Adrenal gland (tissue), 12 donors: Measurements from ENCODE around the gene TOR1AIP1. TPM values are rescaled to one million over a fixed set of nuclear protein-coding genes. Genes with fewer than 3 reads are reported as not detected.

Source experiments
- DNase-seq, 7 donors: peaks; one replicate each; pipeline ENCODE4 v3.0.0-alpha.2; 2019 to 2020
- H3K27ac ChIP-seq, 5 donors: fragments of 200-600 bp; sonication (generic) in 4 of 5; 1 replicate in 3 of 5; 2 replicates in 2 of 5; pipeline versions ENCODE4 v1.5.1 to v1.8.0; 2016 to 2020; ENCODE audit warnings: mild to moderate bottlenecking in 1 of 5
- H3K27me3 ChIP-seq: fragments of 200-600 bp; 2 replicates; pipeline ENCODE4 v1.8.0; 2021
- H3K36me3 ChIP-seq, 2 donors: fragments of 200-600 bp; replicated peaks in 1 of 2; 1 replicate in 1 of 2; 2 replicates in 1 of 2; pipeline versions ENCODE4 v1.5.1 to v1.8.0; 2018 to 2022
- H3K4me1 ChIP-seq, 2 donors: fragments of 200-600 bp; replicated peaks in 1 of 2; 1 replicate in 1 of 2; 2 replicates in 1 of 2; pipeline versions ENCODE4 v1.5.1 to v1.8.0; 2018 to 2021
- H3K4me3 ChIP-seq, 4 donors: fragments of 200-600 bp; sonication (generic) in 3 of 4; one replicate each; pipeline ENCODE4 v1.5.1; 2016 to 2018
- H3K9me3 ChIP-seq, 3 donors: fragments of 200-600 bp; sonication (generic) in 1 of 3; replicated peaks in 1 of 3; 1 replicate in 2 of 3; 2 replicates in 1 of 3; pipeline versions ENCODE4 v1.5.1 to v1.8.0; 2016 to 2021
- POLR2A ChIP-seq, 2 donors: fragments of 450-650 bp; IDR thresholded peaks; one replicate each; pipeline ENCODE4 v1.6.1; 2017; ENCODE audit warnings: antibody characterized with exemption in 2 of 2, mild to moderate bottlenecking in 2 of 2, moderate library complexity in 1 of 2
- WGBS, 4 donors: extraction: QIAGEN DNeasy Blood & Tissue Kit in 2 of 4; methylation state at CpG; one replicate each; pipeline versions ENCODE4 v1.1.5 to v1.1.7; 2013 to 2017; 5-methylcytosine and 5-hydroxymethylcytosine counted together
- intact Hi-C, 2 donors: fragments of 100-400 bp; cut with DNase I; formaldehyde crosslinking; loops; one replicate each; pipeline versions ENCODE4 v1.14.1 to v1.15.0; 2022 to 2023
- polyA plus RNA-seq, 3 donors: library from polyadenylated mRNA; stranded (reverse); fragments of 200-250 nt in 2 of 3; fragments of 350-450 nt in 1 of 3; fragmentation: Illumina TruSeq in 1 of 3; extraction: RNeasy Lipid Tissue Mini Kit (QIAGEN cat#74804) in 1 of 3; gene quantifications; one replicate each; pipeline ENCODE4 v1.2.3, GENCODE V29; 2013 to 2014
- total RNA-seq, 9 donors: library from RNA; depleted of rRNA in 4 of 9; stranded (reverse); fragments of >200 nt in 4 of 9; fragments of 120-200 nt in 1 of 9; fragmentation: NEBNext Ultra II Directional in 1 of 9; extraction: Animal tissue kit (Norgen Biotek cat#: 25700) in 1 of 9; gene quantifications; one replicate each; pipeline versions ENCODE4 v1.1.0 to v1.2.4, GENCODE V29; 2013 to 2023
- TF ChIP-seq, protein P1 (sequence below), 6 experiments: fragments of 450-650 bp in 4 of 6; fragments of 200-600 bp in 2 of 6; sonication (generic) in 1 of 6; IDR thresholded peaks; 1 replicate in 5 of 6; 2 replicates in 1 of 6; pipeline versions ENCODE4 v1.5.1 to v1.8.0; 2016 to 2021; ENCODE audit warnings: antibody characterized with exemption in 6 of 6, mild to moderate bottlenecking in 2 of 6, moderate library complexity in 1 of 6
- donor health status: healthy with polysubstance abuse.
- donor health status: Bipolar disorder and iron deficiency.
- donor health status: DM: yes; HTN: yes; CAD: no.
- donor health status: DM: no; HTN: no; CAD: no.
- donor health status: DM: no; HTN: no; CAD: no.
- donor health status: DM: yes; HTN: yes; CAD: no.

TOR1AIP1 gene
- total and polyA plus RNA-seq, 12 donors, result 22.5 to 99.6 (median 58.1) TPM

DNA sequence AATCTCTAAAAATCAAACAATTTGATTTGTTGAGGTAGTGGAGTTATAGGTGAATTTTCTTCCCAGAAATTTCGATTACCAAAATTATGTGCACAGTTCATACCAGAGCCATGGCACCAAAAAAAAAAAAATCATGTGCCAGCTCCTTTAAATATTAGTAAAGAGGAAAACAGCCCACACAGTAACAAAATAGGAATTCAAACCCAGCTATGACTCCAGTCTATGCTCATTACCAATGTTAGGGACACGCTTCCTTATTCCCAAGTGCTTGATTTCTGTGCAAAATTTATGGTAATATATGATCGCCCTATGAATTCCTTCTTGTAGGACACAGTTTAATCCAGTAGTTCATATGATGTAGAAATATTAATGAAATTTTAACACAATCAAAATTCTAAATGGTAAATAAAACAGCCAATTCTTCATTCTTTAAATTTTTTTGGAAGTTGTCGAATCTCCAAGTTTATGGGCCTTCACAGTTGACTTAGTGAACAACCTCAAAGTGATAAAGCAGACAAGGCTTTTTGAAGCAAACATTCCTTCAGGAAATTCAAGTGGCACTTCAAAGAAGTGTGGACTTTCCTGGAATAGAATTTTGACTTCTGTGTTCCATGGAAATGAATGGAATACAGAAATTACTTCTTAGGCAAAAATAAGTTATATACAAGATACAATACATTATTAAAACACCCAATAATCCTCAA is 6.3 kb upstream of the TOR1AIP1 start:
- Histone ChIP-seq H3K4me1 (peaks cover 29 to 64% of the 10 kb centered on the region in 2 donors), H3K9me3 (no peaks in the 10 kb centered on the region), H3K4me3 (peak overlapping the region in 1 of 4 donors; percentile 79), H3K27ac (peak overlapping the region in 4 of 5 donors; percentile 30 to 87 (median 62)), H3K27me3 (no peaks in the 10 kb centered on the region), H3K36me3 (peaks cover 0 to 9% of the 10 kb centered on the region in 2 donors)
- TF ChIP-seq, protein P1, sequence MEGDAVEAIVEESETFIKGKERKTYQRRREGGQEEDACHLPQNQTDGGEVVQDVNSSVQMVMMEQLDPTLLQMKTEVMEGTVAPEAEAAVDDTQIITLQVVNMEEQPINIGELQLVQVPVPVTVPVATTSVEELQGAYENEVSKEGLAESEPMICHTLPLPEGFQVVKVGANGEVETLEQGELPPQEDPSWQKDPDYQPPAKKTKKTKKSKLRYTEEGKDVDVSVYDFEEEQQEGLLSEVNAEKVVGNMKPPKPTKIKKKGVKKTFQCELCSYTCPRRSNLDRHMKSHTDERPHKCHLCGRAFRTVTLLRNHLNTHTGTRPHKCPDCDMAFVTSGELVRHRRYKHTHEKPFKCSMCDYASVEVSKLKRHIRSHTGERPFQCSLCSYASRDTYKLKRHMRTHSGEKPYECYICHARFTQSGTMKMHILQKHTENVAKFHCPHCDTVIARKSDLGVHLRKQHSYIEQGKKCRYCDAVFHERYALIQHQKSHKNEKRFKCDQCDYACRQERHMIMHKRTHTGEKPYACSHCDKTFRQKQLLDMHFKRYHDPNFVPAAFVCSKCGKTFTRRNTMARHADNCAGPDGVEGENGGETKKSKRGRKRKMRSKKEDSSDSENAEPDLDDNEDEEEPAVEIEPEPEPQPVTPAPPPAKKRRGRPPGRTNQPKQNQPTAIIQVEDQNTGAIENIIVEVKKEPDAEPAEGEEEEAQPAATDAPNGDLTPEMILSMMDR (IDR thresholded peaks at IDR 0.05), result no peak
- no peak for TF ChIP-seq POLR2A (IDR thresholded peaks at IDR 0.05)
- no peak for DNase-seq
- intact Hi-C loops, result no loop called here
- 82 to 85% (median 84%) methylated on average over 4 of the region's 4 CpGs for WGBS, 4 donors

DNA sequence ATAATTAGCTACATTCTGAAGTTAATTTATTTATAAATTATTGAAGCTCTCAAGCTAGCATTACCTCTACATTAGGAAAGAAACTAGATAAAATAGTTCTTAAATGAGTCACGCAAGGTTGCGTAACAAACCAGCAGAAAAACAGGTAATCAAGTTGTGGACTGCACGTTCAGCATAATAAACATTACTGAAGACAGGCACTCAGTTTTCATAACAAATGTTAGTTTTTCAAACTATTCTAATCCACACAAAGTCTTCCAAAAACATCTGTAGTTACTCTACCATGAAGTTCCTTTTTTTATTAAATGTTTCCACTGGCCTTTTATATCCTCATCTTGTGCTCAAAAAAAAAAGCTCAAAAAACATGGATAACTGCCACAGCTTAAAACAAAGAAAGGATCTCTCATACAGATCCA is 5.8 kb upstream of the TOR1AIP1 start:
- peak in 4 of 7 donors; percentile 31 to 64 (median 45) for DNase-seq
- Histone ChIP-seq H3K4me1 (peaks cover 29 to 64% of the 10 kb centered on the region in 2 donors), H3K36me3 (peaks cover 0 to 9% of the 10 kb centered on the region in 2 donors), H3K27me3 (no peaks in the 10 kb centered on the region), H3K27ac (peak overlapping the region; percentile 30 to 87 (median 49)), H3K4me3 (peak overlapping the region in 3 of 4 donors; percentile 34 to 79 (median 51)), H3K9me3 (no peaks in the 10 kb centered on the region)
- TF ChIP-seq, protein P1 (IDR thresholded peaks at IDR 0.05), result no peak
- peak in 1 of 2 donors; percentile 65 for TF ChIP-seq POLR2A (IDR thresholded peaks at IDR 0.05)
- intact Hi-C loops, result no loop called here
- 21 to 36% (median 30%) methylated on average over 3 of the region's 3 CpGs for WGBS, 4 donors

DNA sequence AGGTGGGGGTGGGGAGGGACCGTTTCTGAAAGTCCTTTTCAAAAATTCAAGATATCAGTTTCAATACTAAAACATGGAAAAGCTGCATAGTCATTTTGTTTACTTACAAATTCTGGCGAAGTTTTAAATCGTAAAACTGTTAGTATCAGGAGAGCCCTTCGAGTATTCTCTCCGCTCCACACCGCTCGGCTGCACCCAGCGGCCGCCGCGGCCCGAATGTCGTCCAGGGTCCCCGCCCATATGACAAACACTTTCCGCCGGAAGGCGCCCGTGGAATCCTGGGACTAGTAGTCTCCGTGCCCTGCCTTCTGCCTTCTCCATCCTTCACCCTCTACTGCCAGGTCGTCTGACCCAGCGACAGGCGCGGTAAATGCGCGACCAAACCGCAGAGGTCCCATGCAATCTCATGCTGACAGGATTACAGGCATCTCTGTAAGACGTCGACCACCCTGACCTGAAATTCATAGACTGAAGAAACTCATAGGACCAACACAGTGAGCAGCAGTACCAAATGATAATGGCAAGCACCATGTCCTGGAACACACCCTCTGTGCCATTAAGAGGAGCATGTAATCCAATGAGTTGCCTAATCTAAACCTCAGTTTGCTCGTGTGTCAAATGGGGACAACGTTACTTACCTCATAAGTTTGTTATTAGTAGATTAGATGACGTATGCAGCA is 4.4 kb upstream of the TOR1AIP1 start, which contains the start of gene TOR1AIP2:
TOR1AIP2 (minus strand) TSS at position 218 of the 680 bp plus-strand sequence. CDS start 25,138 bp downstream, outside the sequence.
- H3K27ac ChIP-seq, result peak within 1 kb of the TSS; percentile 43 to 87 (median 79)
- no peaks in the 10 kb centered on the region for H3K27me3 ChIP-seq
- peak; percentile 97 to 99 for TF ChIP-seq POLR2A (IDR thresholded peaks at IDR 0.05)
- TF ChIP-seq, protein P1 (IDR thresholded peaks at IDR 0.05), result peak in 1 of 6 experiments; percentile 7
- H3K4me3 ChIP-seq, result peak within 1 kb of the TSS in 3 of 4 donors; percentile 34 to 79 (median 51)
- whole genome bisulfite sequencing, 4 donors, result 3 to 8% (median 4%) methylated on average over 18 to 31 of the region's 31 CpGs
- intact Hi-C loops, result no loop called here
- DNase-seq, result peak; percentile 87 to 96 (median 92)
- H3K36me3 ChIP-seq, result peaks cover 0 to 9% of the 10 kb centered on the region in 2 donors
- peaks cover 24 to 55% of the 10 kb centered on the region in 2 donors for H3K4me1 ChIP-seq
- no peaks in the 10 kb centered on the region for H3K9me3 ChIP-seq

DNA sequence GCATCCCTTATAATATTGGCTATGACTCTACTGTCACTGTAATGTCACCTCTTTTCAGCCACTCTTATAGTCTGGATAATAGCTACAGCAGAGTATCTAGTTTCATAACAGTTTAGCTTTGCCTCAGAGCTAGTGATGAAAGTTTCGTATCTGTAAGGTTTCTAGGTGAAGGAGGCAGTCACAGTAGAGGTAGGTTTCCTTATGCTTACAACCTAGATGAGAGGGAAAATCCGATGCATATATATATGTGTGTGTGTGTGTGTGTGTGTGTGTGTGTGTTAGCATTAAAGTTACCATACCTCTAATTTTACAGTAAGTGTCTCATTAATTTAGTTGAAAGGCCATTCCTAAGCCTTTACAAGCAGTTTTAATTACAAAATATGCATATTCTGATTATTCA is 2.3 kb upstream of the TOR1AIP1 start:
- Histone ChIP-seq H3K27ac (no peak overlapping the region), H3K9me3 (no peaks in the 10 kb centered on the region), H3K27me3 (no peaks in the 10 kb centered on the region), H3K36me3 (peaks cover 0 to 4% of the 10 kb centered on the region in 2 donors), H3K4me3 (no peak overlapping the region), H3K4me1 (peaks cover 27 to 50% of the 10 kb centered on the region in 2 donors)
- no peak for TF ChIP-seq POLR2A (IDR thresholded peaks at IDR 0.05)
- TF ChIP-seq, protein P1 (IDR thresholded peaks at IDR 0.05), result no peak
- WGBS, 4 donors, result 84 to 97% (median 87%) methylated on average over 2 of the region's 2 CpGs
- intact Hi-C loops, result loop anchor here in 1 of 2 donors (10.0 kb wide), 1 partner anchor 75 kb away; the partner anchor contains the start of gene CEP350
- DNase-seq, result no peak
